ENCODE measurements around the gene CACNA1G. TPM values are rescaled to one million over a fixed set of nuclear protein-coding genes. Genes with fewer than 3 reads are reported as not detected.
A peak's percentile ranks its signal among the peaks of the same experiment; 100 is the strongest.

Gene CACNA1G
- total RNA-seq, 1 donor from 2014 or later: not detected

GRCh38 chr17:50565402-50566350 is 5.2 kb downstream of the CACNA1G start:
- peak; percentile 26 to 64 for DNase-seq (ENCODE audit: low read depth in 2 of 2)

- no peak for DNase-seq (ENCODE audit: low read depth in 2 of 2)
Observed at GRCh38 chr17:50566886-50567285, 6.4 kb downstream of the CACNA1G start.

- DNase-seq (ENCODE audit: low read depth in 2 of 2): no peak
Observed at GRCh38 chr17:50568659-50569058, 8.1 kb downstream of the CACNA1G start.

- DNase-seq (ENCODE audit: low read depth in 2 of 2): no peak
Observed at GRCh38 chr17:50569592-50569991, 9.1 kb downstream of the CACNA1G start.

GRCh38 chr17:50570032-50570431 is 9.5 kb downstream of the CACNA1G start:
- no peak for DNase-seq (ENCODE audit: low read depth in 2 of 2)

- DNase-seq (ENCODE audit: low read depth in 2 of 2): no peak
Observed at GRCh38 chr17:50570528-50570927, 10.0 kb downstream of the CACNA1G start.

- no peak for DNase-seq (ENCODE audit: low read depth in 2 of 2)
Observed at GRCh38 chr17:50571681-50572080, 11.2 kb downstream of the CACNA1G start.

GRCh38 chr17:50572541-50572940 is 12.0 kb downstream of the CACNA1G start:
- no peak for DNase-seq (ENCODE audit: low read depth in 2 of 2)

GRCh38 chr17:50573866-50574611 is 13.5 kb downstream of the CACNA1G start:
- no peak for DNase-seq (ENCODE audit: low read depth in 2 of 2)

GRCh38 chr17:50575581-50576210 is 15.2 kb downstream of the CACNA1G start:
- no peak for DNase-seq (ENCODE audit: low read depth in 2 of 2)

GRCh38 chr17:50576864-50577263 is 16.3 kb downstream of the CACNA1G start:
- DNase-seq (ENCODE audit: low read depth in 2 of 2): no peak

- no peak for DNase-seq (ENCODE audit: low read depth in 2 of 2)
Observed at GRCh38 chr17:50577451-50577954, 17.0 kb downstream of the CACNA1G start.

GRCh38 chr17:50578173-50578572 is 17.7 kb downstream of the CACNA1G start:
- DNase-seq (ENCODE audit: low read depth in 2 of 2): no peak

- DNase-seq (ENCODE audit: low read depth in 2 of 2): no peak
Observed at GRCh38 chr17:50579399-50579798, 18.9 kb downstream of the CACNA1G start.

GRCh38 chr17:50580646-50581045 is 20.1 kb downstream of the CACNA1G start:
- no peak for DNase-seq (ENCODE audit: low read depth in 2 of 2)

- no peak for DNase-seq (ENCODE audit: low read depth in 2 of 2)
Observed at GRCh38 chr17:50581316-50581715, 20.8 kb downstream of the CACNA1G start.

GRCh38 chr17:50582741-50583140 is 22.2 kb downstream of the CACNA1G start:
- no peak for DNase-seq (ENCODE audit: low read depth in 2 of 2)

- no peak for DNase-seq (ENCODE audit: low read depth in 2 of 2)
Observed at GRCh38 chr17:50583641-50584040, 23.1 kb downstream of the CACNA1G start.

GRCh38 chr17:50584116-50584515 is 23.6 kb downstream of the CACNA1G start:
- DNase-seq (ENCODE audit: low read depth in 2 of 2): no peak

GRCh38 chr17:50584749-50585148 is 24.2 kb downstream of the CACNA1G start:
- DNase-seq (ENCODE audit: low read depth in 2 of 2): no peak

GRCh38 chr17:50585346-50585745 is 24.8 kb downstream of the CACNA1G start:
- DNase-seq (ENCODE audit: low read depth in 2 of 2): no peak

- DNase-seq (ENCODE audit: low read depth in 2 of 2): no peak
Observed at GRCh38 chr17:50585891-50586290, 25.4 kb downstream of the CACNA1G start.

Measured in lung microvascular endothelial cell (primary cell).